Ishikawa (cell line): Measurements from ENCODE around the gene MMP19.

Experiments
- CEBPB ChIP-seq: IDR thresholded peaks from 2 replicates; pipeline ENCODE4 v1.6.1; 2012
- CREB1 ChIP-seq: IDR thresholded peaks from 2 replicates; pipeline ENCODE4 v1.6.1; 2012; ENCODE audit warnings: low read depth
- EGR1 ChIP-seq: IDR thresholded peaks from 2 replicates; pipeline ENCODE4 v1.6.1; 2012
- EP300 ChIP-seq: IDR thresholded peaks from 2 replicates; pipeline ENCODE4 v1.6.1; 2012; ENCODE audit warnings: borderline replicate concordance
- FOXM1 ChIP-seq: IDR thresholded peaks from 2 replicates; pipeline ENCODE4 v1.6.1; 2012; ENCODE audit warnings: low read depth, borderline replicate concordance
- NFIC ChIP-seq: IDR thresholded peaks from 2 replicates; pipeline ENCODE4 v1.6.1; 2012
- RAD21 ChIP-seq: IDR thresholded peaks from 2 replicates; pipeline ENCODE4 v1.6.1; 2012; ENCODE audit warnings: low read depth
- TAF1 ChIP-seq: IDR thresholded peaks from 2 replicates; pipeline ENCODE4 v1.6.1; 2012; ENCODE audit warnings: low read depth, mild to moderate bottlenecking
- TCF12 ChIP-seq: IDR thresholded peaks from 2 replicates; pipeline ENCODE4 v1.6.1; 2012; ENCODE audit warnings: low read depth
- TEAD4 ChIP-seq: IDR thresholded peaks from 2 replicates; pipeline ENCODE4 v1.6.1; 2012
- YY1 ChIP-seq: IDR thresholded peaks from 2 replicates; pipeline ENCODE4 v1.6.1; 2012; ENCODE audit warnings: low read depth
- ZBTB7A ChIP-seq: IDR thresholded peaks from 2 replicates; pipeline ENCODE4 v1.6.1; 2012; ENCODE audit warnings: low read depth
- TF ChIP-seq, protein P1 (sequence below): IDR thresholded peaks from 2 replicates; pipeline ENCODE4 v1.6.1; 2012; ENCODE audit warnings: low read depth, mild to moderate bottlenecking
- TF ChIP-seq, protein P2 (sequence below): IDR thresholded peaks from 2 replicates; pipeline ENCODE4 v1.6.1; 2012
- TF ChIP-seq, protein P3 (sequence below): IDR thresholded peaks from 2 replicates; pipeline ENCODE4 v1.6.1; 2012

The MMP19 gene

DNA sequence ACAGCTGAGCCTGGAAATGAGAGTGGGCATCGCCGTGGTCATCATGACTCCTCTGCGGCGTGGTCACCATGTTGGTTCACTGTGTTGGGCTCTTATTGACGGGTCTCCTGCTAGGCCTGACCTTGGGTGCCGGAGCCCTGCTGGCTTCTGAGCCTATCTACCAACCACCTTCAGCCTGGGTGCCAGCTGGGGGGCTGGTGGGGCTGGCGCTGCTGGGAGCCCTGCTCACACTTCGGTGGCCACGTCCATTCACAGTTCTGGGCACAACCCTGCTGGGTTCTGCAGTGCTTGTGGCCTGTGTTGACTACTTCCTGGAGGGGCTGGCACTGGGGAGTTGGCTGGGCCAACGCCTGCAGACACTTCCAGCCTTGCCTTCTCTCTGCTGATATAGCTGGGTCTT is 9.7 kb downstream of the MMP19 start:
- TF ChIP-seq, protein P1, sequence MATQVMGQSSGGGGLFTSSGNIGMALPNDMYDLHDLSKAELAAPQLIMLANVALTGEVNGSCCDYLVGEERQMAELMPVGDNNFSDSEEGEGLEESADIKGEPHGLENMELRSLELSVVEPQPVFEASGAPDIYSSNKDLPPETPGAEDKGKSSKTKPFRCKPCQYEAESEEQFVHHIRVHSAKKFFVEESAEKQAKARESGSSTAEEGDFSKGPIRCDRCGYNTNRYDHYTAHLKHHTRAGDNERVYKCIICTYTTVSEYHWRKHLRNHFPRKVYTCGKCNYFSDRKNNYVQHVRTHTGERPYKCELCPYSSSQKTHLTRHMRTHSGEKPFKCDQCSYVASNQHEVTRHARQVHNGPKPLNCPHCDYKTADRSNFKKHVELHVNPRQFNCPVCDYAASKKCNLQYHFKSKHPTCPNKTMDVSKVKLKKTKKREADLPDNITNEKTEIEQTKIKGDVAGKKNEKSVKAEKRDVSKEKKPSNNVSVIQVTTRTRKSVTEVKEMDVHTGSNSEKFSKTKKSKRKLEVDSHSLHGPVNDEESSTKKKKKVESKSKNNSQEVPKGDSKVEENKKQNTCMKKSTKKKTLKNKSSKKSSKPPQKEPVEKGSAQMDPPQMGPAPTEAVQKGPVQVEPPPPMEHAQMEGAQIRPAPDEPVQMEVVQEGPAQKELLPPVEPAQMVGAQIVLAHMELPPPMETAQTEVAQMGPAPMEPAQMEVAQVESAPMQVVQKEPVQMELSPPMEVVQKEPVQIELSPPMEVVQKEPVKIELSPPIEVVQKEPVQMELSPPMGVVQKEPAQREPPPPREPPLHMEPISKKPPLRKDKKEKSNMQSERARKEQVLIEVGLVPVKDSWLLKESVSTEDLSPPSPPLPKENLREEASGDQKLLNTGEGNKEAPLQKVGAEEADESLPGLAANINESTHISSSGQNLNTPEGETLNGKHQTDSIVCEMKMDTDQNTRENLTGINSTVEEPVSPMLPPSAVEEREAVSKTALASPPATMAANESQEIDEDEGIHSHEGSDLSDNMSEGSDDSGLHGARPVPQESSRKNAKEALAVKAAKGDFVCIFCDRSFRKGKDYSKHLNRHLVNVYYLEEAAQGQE: no peak
- no peak for TF ChIP-seq TAF1
- no peak for TF ChIP-seq NFIC
- no peak for TF ChIP-seq YY1
- TF ChIP-seq FOXM1: no peak
- TF ChIP-seq, protein P2, sequence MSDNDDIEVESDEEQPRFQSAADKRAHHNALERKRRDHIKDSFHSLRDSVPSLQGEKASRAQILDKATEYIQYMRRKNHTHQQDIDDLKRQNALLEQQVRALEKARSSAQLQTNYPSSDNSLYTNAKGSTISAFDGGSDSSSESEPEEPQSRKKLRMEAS: no peak
- no peak for TF ChIP-seq EGR1
- no peak for TF ChIP-seq CREB1
- TF ChIP-seq CEBPB: no peak
- no peak for TF ChIP-seq TCF12
- no peak for TF ChIP-seq RAD21
- TF ChIP-seq, protein P3, sequence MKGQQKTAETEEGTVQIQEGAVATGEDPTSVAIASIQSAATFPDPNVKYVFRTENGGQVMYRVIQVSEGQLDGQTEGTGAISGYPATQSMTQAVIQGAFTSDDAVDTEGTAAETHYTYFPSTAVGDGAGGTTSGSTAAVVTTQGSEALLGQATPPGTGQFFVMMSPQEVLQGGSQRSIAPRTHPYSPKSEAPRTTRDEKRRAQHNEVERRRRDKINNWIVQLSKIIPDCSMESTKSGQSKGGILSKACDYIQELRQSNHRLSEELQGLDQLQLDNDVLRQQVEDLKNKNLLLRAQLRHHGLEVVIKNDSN: no peak
- no peak for TF ChIP-seq TEAD4
- TF ChIP-seq EP300: no peak
- TF ChIP-seq ZBTB7A: no peak

DNA sequence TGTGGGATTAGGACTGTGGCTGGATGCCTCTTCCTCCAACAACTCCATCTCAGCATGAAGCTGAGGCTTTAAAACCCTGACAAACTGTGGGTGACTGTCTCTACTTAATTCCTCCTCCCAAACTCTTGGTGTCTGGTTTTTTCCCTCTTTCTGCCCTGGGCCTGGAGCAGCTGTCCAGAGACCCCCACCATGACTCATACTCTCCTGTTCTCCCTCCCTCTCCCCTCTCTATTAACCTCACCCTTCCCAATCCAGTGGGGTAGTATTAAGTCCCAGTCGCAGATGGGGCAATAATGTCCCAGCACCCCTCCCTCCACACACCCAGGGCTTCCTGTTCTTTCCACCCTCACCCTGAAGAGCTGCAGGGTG is 11.3 kb downstream of the MMP19 start:
- TF ChIP-seq EGR1 (no peak), RAD21 (no peak), TEAD4 (no peak), CREB1 (no peak), TAF1 (no peak), NFIC (no peak), FOXM1 (no peak), YY1 (no peak), EP300 (no peak), ZBTB7A (no peak)
- TF ChIP-seq, protein P3: no peak
- TF ChIP-seq, protein P1: no peak
- TF ChIP-seq, protein P2: no peak

DNA sequence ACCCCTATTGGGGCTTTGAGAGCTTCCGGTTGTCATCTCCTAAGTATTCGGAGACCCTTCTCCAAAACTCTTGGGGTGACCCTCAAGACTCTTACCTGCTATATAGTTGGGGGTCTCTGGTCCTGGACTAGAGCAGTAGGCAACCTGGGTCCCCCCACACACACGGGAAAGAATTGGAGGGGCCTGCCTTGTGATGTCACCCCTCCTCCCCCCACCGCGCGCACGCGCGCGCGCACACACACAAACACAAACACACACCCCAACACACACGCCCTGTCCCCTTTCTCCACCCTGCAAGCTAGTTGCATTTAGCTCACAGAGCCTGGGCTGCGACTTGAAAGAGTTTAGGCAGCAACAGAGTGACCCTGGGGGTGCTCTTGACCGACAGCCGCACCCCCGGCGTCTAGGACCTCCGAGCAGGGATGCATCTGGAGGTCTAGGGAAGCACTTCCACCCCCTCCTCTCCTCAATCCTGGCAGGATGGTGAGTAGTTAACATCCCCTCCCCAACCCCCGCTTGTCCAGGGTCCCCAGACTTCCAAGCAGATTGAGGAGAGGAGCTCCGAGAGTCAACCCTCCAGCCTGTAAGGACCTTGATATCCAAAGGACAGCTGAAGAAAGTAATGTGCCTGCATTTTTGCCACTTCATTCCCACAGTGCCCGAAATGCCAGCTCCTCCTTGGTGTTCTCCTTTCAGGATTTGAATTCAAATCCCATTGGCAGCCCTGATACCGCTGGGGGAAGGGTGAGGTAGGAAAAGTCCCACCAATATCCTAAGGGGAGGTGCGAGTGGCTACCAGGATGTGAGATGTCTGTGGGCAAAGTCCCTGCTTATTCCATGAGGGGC is 11.9 kb downstream of the MMP19 start:
- TF ChIP-seq EP300 (peak; percentile 31; the same call in 1 of the 2 replicates), TAF1 (peak; percentile 4; the same call in 1 of the 2 replicates), CREB1 (peak; percentile 67), EGR1 (no peak)
- TF ChIP-seq, protein P2: peak; percentile 57; the same call in 1 of the 2 replicates

DNA sequence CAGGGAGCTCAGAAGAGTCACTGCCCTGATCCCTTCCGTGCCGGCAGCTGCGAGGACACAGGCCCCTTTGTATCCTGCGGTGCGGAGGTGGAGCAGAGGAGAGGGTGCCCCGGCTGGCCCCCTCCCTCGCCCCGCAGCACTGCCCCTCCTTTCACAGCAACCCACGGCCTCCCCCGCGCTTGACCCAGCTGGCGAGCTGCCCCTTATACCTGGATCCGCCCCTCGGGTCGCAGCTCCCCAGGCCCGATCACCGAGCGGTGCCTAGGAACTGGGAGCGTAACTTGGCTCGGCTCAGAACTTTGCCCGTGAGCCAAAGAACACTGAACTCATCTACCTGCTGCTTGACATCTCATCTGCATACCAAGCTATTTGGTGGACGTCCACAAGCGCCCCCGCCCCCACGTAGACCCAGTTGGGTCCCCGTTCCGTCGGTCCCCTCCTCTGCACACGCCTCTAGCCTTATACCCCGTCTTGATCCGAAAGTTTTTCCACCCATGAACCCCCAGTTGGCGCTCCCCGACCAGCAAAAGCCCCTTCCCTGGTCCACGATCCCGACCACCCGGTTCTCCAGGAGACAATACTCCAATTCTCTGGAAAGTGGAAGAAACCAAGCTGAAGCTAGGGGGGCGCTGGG is 12.7 kb downstream of the MMP19 start:
- TF ChIP-seq, protein P2: no peak
- TF ChIP-seq, protein P3: no peak
- TF ChIP-seq RAD21 (peak; percentile 15; the same call in 1 of the 2 replicates), TEAD4 (peak; percentile 31; the same call in 1 of the 2 replicates), TCF12 (no peak; the same call in 1 of the 2 replicates), CEBPB (no peak), NFIC (no peak), EGR1 (peak; percentile 87), ZBTB7A (peak; percentile 92), EP300 (peak; percentile 13; the same call in 1 of the 2 replicates), YY1 (no peak), TAF1 (peak; percentile 46; the same call in 1 of the 2 replicates), FOXM1 (no peak), CREB1 (no peak; the same call in 1 of the 2 replicates)
- TF ChIP-seq, protein P1: no peak
